ENCODE results near the gene WDR45.

WDR45 gene

GRCh38 chrX:49073601-49074575 is 5.8 kb downstream of the WDR45 start, which contains the start of gene PRAF2:
TSS of gene PRAF2 (minus strand) at chrX:49074002. CDS start at chrX:49073987, 15 bp downstream.
- peak; percentile 5 for DNase-seq

- no peak for DNase-seq
Observed at GRCh38 chrX:49072712-49073095, 7.0 kb downstream of the WDR45 start.

- no peak for DNase-seq
Observed at GRCh38 chrX:49071877-49072711, 7.6 kb downstream of the WDR45 start.

GRCh38 chrX:49070988-49071387 is 8.7 kb downstream of the WDR45 start:
- DNase-seq = no peak

GRCh38 chrX:49069038-49069437 is 10.6 kb downstream of the WDR45 start:
- DNase-seq = no peak

- DNase-seq = no peak
Observed at GRCh38 chrX:49067285-49068120, 12.2 kb downstream of the WDR45 start.

GRCh38 chrX:49066690-49067089 is 13.0 kb downstream of the WDR45 start:
- no peak for DNase-seq

GRCh38 chrX:49066278-49066677 is 13.4 kb downstream of the WDR45 start:
- DNase-seq = no peak

- DNase-seq = no peak
Observed at GRCh38 chrX:49064735-49065134, 15.0 kb downstream of the WDR45 start.

GRCh38 chrX:49064303-49064702 is 15.4 kb downstream of the WDR45 start:
- no peak for DNase-seq

GRCh38 chrX:49063715-49064114 is 16.0 kb downstream of the WDR45 start:
- no peak for DNase-seq

- no peak for DNase-seq
Observed at GRCh38 chrX:49061916-49062315, 17.8 kb downstream of the WDR45 start.

- no peak for DNase-seq
Observed at GRCh38 chrX:49061490-49061889, 18.2 kb downstream of the WDR45 start.

GRCh38 chrX:49060914-49061313 is 18.8 kb downstream of the WDR45 start:
- no peak for DNase-seq

- DNase-seq = no peak
Observed at GRCh38 chrX:49059681-49060085, 20.0 kb downstream of the WDR45 start.

- no peak for DNase-seq
Observed at GRCh38 chrX:49059201-49059600, 20.5 kb downstream of the WDR45 start.

- no peak for DNase-seq
Observed at GRCh38 chrX:49058794-49059193, 20.9 kb downstream of the WDR45 start, which contains the start of gene CCDC120. TSS of gene CCDC120 (plus strand) at chrX:49058999. CDS start at chrX:49062042, 3,043 bp downstream.

- no peak for DNase-seq
Observed at GRCh38 chrX:49054073-49054762, 25.5 kb downstream of the WDR45 start.

GRCh38 chrX:49053223-49054072 is 26.2 kb downstream of the WDR45 start:
- DNase-seq = no peak

GRCh38 chrX:49043987-49044281 is 35.8 kb downstream of the WDR45 start:
- DNase-seq = no peak
